Stimulated activated CD8-positive, alpha-beta memory T cell treated with anti-CD3 and anti-CD28 coated beads, Interleukin-4, amount 100 ng/mL, for 4 hours (primary cell): ENCODE data around the gene AGAP5.

ENCODE experiments used
- DNase-seq, 2 donors: peaks; one replicate each; pipeline ENCODE4 v3.0.0-alpha.2; 2020; ENCODE audit warnings: low read depth in 2 of 2, low spot score in 1 of 2

AGAP5 gene

DNA sequence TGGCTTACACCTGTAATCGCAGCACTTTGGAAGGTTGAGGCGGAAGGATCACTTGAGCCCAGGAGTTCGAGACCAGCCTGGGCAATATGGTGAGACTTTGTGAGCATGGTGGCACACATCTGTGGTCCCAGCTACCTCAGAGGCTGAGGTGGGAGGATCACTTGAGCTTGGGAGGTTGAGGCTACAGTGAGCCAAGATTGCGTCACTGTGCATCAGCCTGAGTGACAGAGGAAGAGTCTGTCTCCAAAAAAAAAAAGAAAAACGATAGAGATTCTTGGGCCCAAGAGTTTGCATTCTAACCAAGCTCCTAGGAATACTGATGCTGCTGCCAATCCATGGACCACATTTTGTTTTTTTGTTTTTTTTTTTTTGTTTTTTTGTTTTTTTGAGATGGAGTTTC, 68.7 kb downstream of the AGAP5 start:
- no peak for DNase-seq

DNA sequence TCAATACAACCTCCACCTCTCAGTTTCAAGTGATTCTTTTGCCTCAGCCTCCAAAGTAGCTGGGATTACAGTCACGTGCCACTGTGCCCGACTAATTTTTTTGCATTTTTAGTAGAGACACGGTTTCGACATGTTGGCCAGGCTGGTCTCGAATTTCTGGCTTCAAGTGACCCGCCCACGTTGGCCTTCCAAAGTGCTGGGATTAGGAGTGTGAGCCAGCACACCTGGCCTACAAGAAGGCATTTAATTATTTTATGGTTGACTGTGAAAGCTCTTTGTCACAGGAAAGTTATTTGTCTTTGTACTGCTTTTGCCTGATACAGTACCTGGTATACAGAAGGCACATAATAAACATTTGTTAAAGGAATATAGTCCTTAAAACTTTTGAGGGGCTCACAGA, 69.5 kb downstream of the AGAP5 start:
- no peak for DNase-seq

GRCh38 chr10:73627300-73627699, 70.6 kb downstream of the AGAP5 start:
- no peak for DNase-seq

DNA sequence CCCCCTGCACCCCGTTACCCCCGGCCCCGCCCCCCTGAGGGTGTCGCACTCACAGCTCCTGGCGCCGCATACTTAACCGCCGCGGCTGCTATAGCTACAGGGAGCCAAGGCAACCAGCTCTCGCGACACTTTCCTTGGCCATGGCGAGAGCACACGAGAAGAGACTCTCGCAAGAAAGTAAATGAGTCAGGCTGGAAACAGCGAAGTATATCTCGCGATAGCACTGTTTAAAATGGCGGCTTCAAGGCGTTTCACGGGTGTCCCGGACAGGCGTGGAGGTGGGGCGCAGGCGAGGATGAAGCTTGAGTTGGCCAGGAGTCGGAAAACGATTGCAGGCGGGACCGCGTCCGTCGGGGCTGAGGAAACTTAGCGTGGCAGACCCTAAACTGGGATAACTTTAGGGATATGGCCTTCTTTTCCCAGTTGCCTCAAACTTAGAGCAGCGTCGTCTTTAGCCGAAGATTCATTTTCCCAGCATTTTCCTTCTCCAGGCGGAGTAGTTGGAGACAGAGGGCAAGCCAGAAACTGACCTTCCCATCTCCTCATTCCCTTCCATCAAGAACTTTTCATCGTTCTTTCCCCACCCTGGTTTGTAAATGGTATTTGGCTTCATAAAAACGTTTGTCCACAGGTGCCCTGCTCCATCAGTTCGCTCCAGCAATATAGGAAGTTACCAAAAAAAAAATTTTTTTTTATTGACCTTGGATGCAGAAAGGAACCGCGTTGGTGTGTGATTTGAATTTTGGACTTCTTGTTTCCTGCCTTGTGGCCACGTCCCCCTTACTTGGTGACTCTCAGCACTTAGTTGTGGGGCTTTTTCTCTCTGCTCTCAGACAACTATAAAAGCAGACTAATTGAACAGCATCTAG, 71.8 kb downstream of the AGAP5 start:
- peak; percentile 77 to 86 for DNase-seq

- DNase-seq, result no peak
Measured at GRCh38 chr10:73625004-73625883, 72.7 kb downstream of the AGAP5 start.
